Endothelial cell (in vitro differentiated cells): ENCODE results near the gene PLAAT2. TPM values are rescaled to one million over a fixed set of nuclear protein-coding genes. Genes with fewer than 3 reads are reported as not detected.

Experiments used
- DNase-seq: peaks from one replicate; pipeline ENCODE4 v3.0.0; 2021; ENCODE audit warnings: low spot score
- H3K27ac Mint-ChIP-seq: one replicate; pipeline ENCODE4 v1.8.0; 2021; ENCODE audit warnings: mixed read lengths, inconsistent platforms; ENCODE audit not compliant: unreplicated experiment
- H3K27me3 Mint-ChIP-seq: one replicate; pipeline ENCODE4 v1.8.0; 2021; ENCODE audit warnings: mild to moderate bottlenecking, moderate library complexity, mixed read lengths, inconsistent platforms; ENCODE audit not compliant: unreplicated experiment
- H3K36me3 Mint-ChIP-seq: one replicate; pipeline ENCODE4 v1.8.0; 2021; ENCODE audit warnings: mild to moderate bottlenecking, low read depth, mixed read lengths, inconsistent platforms; ENCODE audit not compliant: unreplicated experiment
- H3K4me1 Mint-ChIP-seq: one replicate; pipeline ENCODE4 v1.8.0; 2021; ENCODE audit warnings: mild to moderate bottlenecking, mixed read lengths, inconsistent platforms; ENCODE audit not compliant: unreplicated experiment
- H3K4me3 Mint-ChIP-seq: one replicate; pipeline ENCODE4 v1.8.0; 2021; ENCODE audit warnings: mild to moderate bottlenecking, mixed read lengths, inconsistent platforms; ENCODE audit not compliant: unreplicated experiment
- H3K9me3 Mint-ChIP-seq: one replicate; pipeline ENCODE4 v1.8.0; 2021; ENCODE audit warnings: mixed read lengths, inconsistent platforms; ENCODE audit not compliant: unreplicated experiment
- long read RNA-seq: library from polyadenylated mRNA; unstranded; transcript quantifications from one replicate; pipeline ENCODE4 v2.0.0, GENCODE V29; 2020; ENCODE audit not compliant: unreplicated experiment
- total RNA-seq: library from RNA; stranded (reverse); fragmentation: NEBNext Ultra II Directional; extraction: Animal tissue kit (Norgen Biotek cat#: 25700); gene quantifications from one replicate; pipeline ENCODE4 v1.2.1, GENCODE V29; 2021; ENCODE audit not compliant: unreplicated experiment
- TF ChIP-seq, protein P1 (sequence below): fragments of 200-600 bp; sonication (generic); IDR thresholded peaks from one replicate; pipeline ENCODE4 v1.5.0; 2021; ENCODE audit warnings: antibody characterized with exemption; ENCODE audit not compliant: unreplicated experiment

The PLAAT2 gene
- total RNA-seq, result not detected
- long read RNA-seq, result 0 reads

DNA sequence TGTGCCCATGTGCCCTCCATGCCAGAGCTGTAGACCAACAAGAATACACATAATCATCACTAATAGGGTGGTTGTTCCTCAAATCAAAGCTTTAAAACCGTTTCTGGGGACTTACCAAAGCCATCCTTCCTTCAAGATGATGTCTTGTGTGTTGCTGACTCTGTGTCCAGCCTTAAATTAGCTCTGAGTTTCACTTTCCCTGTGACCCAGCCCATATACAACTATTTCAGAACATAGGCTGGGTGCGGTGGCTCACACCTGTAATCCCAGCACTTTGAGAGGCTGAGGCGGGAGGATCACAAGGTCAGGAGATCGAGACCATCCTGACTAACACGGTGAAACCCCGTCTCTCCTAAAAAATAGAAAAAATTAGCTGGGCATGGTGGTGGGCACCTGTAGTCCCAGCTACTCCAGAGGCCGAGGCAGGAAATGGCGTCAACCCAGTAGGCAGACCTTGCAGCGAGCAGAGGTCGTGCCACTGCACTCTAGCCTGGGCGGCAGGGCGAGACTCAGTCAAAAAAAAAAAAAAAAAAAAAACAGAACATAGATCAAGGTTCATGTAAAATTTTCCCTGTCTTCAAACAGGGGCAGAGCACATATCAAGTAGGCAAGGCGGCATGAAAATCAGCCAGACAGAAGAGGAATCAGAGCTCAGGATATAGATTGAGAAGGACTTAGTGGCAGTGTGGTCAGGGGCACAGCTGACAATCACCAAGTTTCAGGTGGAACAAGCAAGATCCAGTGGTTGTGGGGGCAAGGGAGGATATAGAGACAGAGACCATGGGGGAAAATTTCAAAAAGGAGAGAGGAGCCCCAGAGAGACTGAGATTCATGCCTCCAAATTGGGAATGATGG is at the start of gene PLAAT2:
Gene PLAAT2, minus strand, starts transcription at position 179 of the 855 bp plus-strand sequence. Its CDS starts 55 bp downstream, at position 124.
- Mint-ChIP-seq H3K4me1 (peaks cover 6% of the 10 kb centered on the region), H3K27ac (no peak within 1 kb of the TSS), H3K4me3 (no peak within 1 kb of the TSS), H3K27me3 (no peaks in the 10 kb centered on the region), H3K9me3 (no peaks in the 10 kb centered on the region), H3K36me3 (no peaks in the 10 kb centered on the region)
- TF ChIP-seq, protein P1, sequence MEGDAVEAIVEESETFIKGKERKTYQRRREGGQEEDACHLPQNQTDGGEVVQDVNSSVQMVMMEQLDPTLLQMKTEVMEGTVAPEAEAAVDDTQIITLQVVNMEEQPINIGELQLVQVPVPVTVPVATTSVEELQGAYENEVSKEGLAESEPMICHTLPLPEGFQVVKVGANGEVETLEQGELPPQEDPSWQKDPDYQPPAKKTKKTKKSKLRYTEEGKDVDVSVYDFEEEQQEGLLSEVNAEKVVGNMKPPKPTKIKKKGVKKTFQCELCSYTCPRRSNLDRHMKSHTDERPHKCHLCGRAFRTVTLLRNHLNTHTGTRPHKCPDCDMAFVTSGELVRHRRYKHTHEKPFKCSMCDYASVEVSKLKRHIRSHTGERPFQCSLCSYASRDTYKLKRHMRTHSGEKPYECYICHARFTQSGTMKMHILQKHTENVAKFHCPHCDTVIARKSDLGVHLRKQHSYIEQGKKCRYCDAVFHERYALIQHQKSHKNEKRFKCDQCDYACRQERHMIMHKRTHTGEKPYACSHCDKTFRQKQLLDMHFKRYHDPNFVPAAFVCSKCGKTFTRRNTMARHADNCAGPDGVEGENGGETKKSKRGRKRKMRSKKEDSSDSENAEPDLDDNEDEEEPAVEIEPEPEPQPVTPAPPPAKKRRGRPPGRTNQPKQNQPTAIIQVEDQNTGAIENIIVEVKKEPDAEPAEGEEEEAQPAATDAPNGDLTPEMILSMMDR, result no peak
- no peak for DNase-seq

DNA sequence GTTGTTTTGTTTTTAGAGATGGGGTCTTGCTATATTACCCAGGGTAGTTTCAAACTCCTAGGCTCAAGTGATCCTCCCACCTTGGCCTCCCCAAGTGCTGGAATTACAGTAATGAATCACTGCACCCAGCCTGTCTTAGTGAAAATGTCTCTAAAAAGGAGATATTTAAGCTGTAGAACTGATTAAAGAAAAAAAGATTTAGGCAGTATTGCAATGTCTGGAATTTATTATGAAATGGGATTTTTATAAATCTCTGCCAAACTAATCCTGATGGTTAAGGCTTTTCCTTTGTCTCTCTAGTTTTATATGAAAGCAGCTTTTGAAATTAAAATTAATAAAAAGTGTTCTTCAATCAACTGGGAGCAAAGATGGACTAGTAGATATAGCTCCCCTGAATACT is 49.0 kb upstream of the PLAAT2 start:
- Mint-ChIP-seq H3K9me3 (no peaks in the 10 kb centered on the region), H3K4me3 (no peak overlapping the region), H3K4me1 (peaks cover 10% of the 10 kb centered on the region), H3K27me3 (no peaks in the 10 kb centered on the region), H3K27ac (no peak overlapping the region), H3K36me3 (no peaks in the 10 kb centered on the region)
- TF ChIP-seq, protein P1, result no peak
- DNase-seq, result no peak

DNA sequence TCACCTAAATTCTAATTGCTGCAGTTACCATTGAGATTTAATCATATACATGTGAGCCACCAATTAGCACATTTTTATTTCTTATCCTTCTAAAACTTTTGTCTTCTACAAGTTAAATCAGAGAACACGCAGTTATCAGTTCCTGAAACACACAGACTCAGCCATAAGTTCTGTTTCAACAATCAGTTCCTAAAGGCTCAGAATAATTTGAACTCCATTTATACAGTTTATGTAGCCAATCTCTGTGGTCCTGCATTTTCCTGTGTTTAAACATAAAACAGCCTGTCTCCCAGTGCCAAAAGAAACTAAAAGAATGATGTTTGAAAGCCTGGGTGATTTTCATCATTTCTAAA is 48.2 kb upstream of the PLAAT2 start:
- no peak overlapping the region for H3K27ac Mint-ChIP-seq
- H3K4me1 Mint-ChIP-seq, result peaks cover 10% of the 10 kb centered on the region
- no peaks in the 10 kb centered on the region for H3K27me3 Mint-ChIP-seq
- DNase-seq, result no peak
- no peaks in the 10 kb centered on the region for H3K9me3 Mint-ChIP-seq
- TF ChIP-seq, protein P1, result no peak
- peak overlapping the region; percentile 19 for H3K4me3 Mint-ChIP-seq
- H3K36me3 Mint-ChIP-seq, result no peaks in the 10 kb centered on the region

DNA sequence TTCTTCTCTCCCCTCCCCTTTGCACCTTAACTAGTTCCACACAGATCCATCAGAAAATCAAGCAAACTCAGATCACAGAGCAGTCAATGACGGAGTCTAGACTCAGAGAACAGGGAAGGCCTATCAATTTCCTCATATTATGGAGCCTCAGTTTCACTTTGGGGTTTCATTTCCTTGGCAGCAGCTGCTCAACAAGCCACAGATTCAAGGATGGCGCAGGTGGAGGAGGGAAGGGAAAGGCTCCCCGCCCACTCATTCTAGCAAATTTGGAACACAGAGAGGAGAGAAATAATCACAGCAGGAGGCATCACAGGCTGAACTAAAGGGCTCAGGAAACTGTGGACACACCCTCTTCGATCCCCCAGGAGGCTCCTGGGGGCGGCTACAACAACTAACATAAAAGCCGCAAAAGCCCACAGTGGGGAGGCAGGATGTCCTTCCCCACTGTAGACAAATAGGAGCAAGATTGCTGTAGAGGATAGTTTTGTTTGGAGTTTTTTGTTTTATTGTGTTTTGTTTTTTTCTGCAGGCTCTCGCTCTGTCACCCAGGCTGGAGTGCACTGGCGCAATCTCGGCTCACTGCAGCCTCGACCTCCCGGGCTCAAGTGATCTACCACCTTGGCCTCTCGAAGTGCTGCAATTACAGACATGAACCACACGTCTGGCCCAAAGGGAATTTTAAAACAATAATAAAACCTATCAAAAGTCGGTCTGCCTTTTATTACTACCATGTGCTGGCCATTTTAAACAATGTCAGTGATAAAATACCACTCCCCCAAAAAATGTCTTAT is 47.6 kb upstream of the PLAAT2 start:
- Mint-ChIP-seq H3K4me1 (peaks cover 10% of the 10 kb centered on the region), H3K27me3 (no peaks in the 10 kb centered on the region), H3K36me3 (no peaks in the 10 kb centered on the region), H3K4me3 (peak overlapping the region; percentile 19), H3K27ac (no peak overlapping the region), H3K9me3 (no peaks in the 10 kb centered on the region)
- no peak for DNase-seq
- TF ChIP-seq, protein P1, result no peak
